GM18511 (cell line): ENCODE data around the gene DHX30.
"Not testable (repeated sequence)": the region's sequence is repeated elsewhere in the genome, so short reads cannot be mapped to it uniquely, and the experiment has no call there.

Experiments
- ATAC-seq: cut with Tn5 transposase; IDR thresholded peaks from one replicate; pipeline ENCODE4 v1.9.1; 2021; ENCODE audit warnings: mild to moderate bottlenecking, moderate library complexity; ENCODE audit not compliant: unreplicated experiment

The DHX30 gene, protein sequence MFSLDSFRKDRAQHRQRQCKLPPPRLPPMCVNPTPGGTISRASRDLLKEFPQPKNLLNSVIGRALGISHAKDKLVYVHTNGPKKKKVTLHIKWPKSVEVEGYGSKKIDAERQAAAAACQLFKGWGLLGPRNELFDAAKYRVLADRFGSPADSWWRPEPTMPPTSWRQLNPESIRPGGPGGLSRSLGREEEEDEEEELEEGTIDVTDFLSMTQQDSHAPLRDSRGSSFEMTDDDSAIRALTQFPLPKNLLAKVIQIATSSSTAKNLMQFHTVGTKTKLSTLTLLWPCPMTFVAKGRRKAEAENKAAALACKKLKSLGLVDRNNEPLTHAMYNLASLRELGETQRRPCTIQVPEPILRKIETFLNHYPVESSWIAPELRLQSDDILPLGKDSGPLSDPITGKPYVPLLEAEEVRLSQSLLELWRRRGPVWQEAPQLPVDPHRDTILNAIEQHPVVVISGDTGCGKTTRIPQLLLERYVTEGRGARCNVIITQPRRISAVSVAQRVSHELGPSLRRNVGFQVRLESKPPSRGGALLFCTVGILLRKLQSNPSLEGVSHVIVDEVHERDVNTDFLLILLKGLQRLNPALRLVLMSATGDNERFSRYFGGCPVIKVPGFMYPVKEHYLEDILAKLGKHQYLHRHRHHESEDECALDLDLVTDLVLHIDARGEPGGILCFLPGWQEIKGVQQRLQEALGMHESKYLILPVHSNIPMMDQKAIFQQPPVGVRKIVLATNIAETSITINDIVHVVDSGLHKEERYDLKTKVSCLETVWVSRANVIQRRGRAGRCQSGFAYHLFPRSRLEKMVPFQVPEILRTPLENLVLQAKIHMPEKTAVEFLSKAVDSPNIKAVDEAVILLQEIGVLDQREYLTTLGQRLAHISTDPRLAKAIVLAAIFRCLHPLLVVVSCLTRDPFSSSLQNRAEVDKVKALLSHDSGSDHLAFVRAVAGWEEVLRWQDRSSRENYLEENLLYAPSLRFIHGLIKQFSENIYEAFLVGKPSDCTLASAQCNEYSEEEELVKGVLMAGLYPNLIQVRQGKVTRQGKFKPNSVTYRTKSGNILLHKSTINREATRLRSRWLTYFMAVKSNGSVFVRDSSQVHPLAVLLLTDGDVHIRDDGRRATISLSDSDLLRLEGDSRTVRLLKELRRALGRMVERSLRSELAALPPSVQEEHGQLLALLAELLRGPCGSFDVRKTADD

GRCh38 chr3:47802734-47803479 lies at the start of gene DHX30:
DHX30 (plus strand) TSS chr3:47803138; CDS start chr3:47810684, 7,546 bp downstream.
- peak; percentile 92 for ATAC-seq

DNA sequence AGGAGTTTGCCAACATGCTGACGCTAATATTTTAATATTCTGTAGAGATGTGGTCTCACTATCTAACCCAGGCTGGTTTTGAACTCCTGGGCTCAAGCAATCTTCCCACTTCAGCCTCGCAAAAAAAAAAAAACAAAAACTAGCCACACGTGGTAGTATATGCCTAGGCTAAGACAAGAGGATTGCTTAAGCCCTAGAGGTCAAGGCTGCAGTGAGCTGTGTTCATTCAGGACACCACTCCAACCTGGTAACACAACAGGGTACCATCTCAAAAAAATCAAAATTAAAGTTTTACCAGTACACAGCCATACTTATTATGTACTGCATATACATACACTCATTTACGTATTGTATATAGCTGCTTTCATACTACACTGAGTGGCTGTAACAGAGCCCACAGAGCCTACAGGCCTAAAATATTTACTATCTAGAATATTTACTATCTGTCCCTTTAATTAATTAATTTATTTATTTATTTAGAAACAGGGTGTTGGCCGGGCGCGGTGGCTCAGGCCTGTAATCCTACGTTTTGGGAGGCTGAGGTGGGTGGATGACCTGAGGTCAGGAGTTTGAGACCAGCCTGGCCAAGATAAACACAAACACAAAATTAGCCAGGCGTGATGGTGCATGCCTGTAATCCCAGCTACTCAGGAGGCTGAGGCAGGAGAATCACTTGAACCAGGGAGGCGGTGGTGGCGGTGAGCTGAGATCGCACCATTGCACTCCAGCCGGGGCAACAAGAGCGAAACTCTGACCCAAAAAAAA lies 44.5 kb upstream of the DHX30 start:
- ATAC-seq, result no peak

GRCh38 chr3:47760207-47760606 lies 42.7 kb upstream of the DHX30 start:
- ATAC-seq, result not testable (repeated sequence)

DNA sequence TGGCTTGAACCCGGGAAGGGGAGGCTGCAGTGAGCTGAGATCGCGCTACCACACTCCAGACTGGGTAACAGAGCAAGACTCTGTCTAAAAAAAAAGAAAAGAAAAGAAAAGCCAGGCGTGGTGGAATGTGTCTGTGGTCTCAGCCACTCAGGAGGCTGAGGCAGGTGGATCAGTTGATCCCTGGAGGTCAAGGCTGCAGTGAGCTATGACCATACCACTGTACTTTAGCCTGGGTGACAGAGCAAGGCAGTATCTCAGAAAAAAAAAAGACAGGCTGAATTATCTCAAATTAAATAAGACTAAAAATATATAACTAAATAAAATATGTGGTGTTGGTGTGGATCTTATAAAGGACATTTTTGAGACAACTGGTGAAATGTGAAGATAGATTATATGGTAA lies 41.9 kb upstream of the DHX30 start:
- no peak for ATAC-seq

DNA sequence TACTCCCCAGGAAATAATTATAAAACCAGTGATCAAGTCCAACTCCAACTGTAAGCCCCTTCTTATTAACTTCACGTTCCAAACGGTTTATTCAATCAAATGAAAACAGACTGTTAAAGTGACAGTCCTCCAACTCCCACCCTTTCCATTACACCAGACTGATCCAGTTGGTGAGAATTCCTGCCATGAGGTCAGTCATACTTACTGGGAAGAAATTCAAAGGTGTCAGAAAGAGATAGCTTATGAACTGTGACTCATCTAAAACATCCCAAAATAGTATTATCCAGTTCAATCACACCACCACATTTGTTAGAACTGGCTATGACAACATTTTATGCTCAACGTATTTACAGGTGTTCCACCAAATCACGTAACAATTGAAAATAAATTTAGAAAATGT lies 40.7 kb upstream of the DHX30 start:
- no peak for ATAC-seq

- no peak for ATAC-seq
These were observed 36.8 kb upstream of the DHX30 start for GRCh38 chr3:47766186-47766585.

DNA sequence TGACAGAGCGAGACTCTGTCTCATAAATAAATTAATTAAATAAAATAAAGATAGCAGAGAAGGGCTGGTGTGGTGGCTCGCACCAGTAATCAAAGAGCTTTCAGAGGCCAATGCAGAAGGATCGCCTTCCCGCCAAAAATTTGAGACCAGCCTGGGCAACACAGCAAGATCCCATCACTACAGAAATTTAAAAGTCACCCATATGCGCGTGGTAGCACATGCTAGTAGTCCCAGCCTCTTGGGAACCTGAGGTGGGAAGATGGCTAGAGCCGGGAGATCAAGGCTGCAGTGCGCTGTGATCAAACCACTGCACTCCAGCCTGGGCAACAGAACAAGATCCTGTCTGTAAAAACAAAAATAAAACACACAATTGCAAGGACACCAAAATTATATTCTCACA lies 30.9 kb upstream of the DHX30 start:
- no peak for ATAC-seq

GRCh38 chr3:47772788-47773187 lies 30.1 kb upstream of the DHX30 start:
- no peak for ATAC-seq

DNA sequence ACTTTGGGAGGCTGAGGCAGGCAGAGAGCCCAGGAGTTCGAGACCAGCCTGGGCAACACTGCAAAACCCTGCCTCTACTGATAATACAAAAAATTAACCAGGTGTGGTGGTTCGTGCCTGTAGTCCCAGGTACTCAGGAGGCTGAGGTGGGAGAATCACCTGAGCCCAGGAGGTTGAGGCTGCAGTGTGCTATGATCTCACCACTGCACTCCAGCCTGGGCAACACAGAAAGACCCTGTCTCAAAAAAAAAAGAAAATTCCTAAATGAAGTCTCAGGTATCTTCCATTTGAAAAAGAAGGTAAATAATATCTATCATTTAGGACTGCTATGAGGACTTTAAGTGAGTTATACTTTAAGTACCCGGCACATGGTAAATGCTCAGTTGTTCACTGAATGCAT lies 24.2 kb upstream of the DHX30 start:
- no peak for ATAC-seq

GRCh38 chr3:47780741-47781684 lies 21.9 kb upstream of the DHX30 start:
- ATAC-seq, result peak; percentile 40

GRCh38 chr3:47781685-47782445 lies 21.1 kb upstream of the DHX30 start, which contains the start of gene SMARCC1:
SMARCC1 (minus strand) TSS chr3:47781893; CDS start chr3:47781797, 96 bp downstream.
- peak; percentile 84 for ATAC-seq

DNA sequence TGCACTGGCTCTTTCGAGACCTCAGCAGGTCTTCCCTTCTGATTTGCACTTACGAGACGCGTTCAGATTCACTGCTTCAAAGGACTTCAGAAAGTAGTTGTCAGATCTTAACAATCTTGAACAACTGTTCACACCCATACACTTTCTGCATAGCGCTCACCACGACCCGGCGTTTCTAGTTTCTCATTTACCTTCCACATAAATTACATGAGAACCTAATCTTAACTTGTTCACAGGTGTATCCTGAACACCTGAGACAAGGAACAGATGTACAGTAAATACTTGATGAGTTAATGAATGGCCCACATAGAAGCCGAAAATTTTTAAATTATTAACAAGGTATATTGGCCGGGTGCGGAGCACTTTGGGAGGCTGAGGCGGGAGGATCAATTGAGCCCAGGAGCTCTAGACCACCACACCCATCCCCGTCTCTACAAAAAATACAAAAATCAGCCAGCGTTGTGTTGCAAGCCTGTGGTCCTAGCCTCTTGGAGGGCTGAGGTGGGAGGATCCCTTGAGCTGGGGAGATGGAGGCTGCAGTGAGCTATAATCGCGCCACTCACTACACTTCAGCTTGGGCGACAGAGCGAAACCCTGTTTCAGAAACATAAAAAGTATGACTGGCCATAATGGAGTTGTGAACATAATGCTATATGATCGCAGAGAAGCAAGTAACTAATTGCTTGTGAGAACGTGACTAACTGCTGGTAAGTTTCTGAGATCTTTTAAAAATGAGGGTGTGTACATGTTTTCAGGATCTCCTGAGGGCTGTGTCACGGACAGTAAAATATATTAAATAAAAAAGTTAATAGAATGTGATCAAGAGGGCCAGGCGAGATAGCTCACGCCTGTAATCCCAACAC lies 20.3 kb upstream of the DHX30 start:
- ATAC-seq, result no peak

GRCh38 chr3:47783673-47784072 lies 19.3 kb upstream of the DHX30 start:
- no peak for ATAC-seq

DNA sequence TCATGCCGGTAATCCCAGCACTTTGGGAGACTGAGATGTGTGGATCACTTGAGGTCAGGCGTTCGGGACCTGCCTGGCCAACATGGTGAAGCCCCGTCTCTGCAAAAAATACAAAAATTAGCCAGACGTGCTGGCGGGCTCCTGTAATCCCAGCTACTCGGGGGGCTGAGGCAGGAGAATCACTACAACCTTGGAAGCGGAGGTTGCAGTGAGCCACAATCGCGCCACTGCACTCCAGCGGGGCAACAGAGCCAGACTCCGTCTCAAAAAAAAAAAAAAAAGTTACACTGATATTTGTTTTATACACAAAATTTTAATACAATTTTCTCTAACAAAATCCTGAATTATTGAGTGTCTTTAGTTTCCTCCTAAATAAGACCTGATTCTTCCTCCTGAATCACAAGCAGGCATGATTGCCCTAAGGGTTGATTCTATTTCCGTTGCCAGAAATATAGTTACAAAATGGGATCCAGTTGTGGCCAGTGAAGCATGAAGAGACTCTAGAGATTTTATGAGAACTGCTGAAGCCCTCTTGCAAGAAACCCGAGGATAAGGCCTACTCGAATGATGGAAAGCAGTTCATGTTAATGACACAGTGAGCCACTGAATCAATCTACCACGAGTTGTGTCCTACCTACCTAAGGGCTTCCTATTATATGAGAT lies 11.6 kb upstream of the DHX30 start:
- no peak for ATAC-seq

- ATAC-seq, result no peak
These were observed 10.2 kb upstream of the DHX30 start for GRCh38 chr3:47792699-47793098.

DNA sequence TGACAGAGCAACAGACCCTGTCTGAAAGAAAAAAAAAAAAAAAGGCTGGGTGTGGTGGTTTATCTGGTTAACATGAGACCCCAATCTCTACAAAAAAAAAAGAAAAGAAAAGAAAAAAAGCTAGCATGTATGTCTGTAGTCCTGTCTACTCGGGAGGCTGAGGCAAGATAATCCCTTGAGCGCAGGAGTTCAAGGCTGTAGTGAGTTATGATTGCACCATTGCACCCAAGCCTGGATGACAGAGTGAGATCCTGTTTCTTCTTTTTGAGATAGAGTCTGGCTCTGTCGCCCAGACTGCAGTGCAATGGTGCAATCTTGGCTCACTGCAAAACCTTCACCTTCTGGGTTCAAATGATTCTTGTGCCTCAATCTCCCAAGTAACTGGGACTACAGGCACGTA lies 8.4 kb upstream of the DHX30 start:
- ATAC-seq, result no peak
